IMR-90 (cell line): ENCODE results near the gene C12orf57. TPM values are rescaled to one million over a fixed set of nuclear protein-coding genes. Genes with fewer than 3 reads are reported as not detected.

Experiments
- ATAC-seq: fragments of 200-7000 bp; cut with Tn5 transposase; 2 replicates; pipeline ENCODE4 v1.9.1; 2020; ENCODE audit warnings: low read depth, mild to moderate bottlenecking, moderate library complexity
- BruUV-seq: library from RNA; stranded (reverse); fragments of 400-500 nt; replicated peaks from 2 replicates; lab custom pipeline; 2021; lab: Mats Ljungman, UMichigan
- CTCF ChIA-PET: fragments of 300-600 bp; formaldehyde crosslinking; extraction: SDS; loops from one replicate; lab custom pipeline; 2021; ENCODE audit warnings: antibody characterized with exemption; lab: Yijun Ruan, JAX
- POLR2A ChIA-PET: fragments of 300-600 bp; sonication (Branson Sonifier 250); formaldehyde crosslinking; loops from one replicate; lab custom pipeline; 2022; ENCODE audit warnings: antibody characterized with exemption; ENCODE audit not compliant: unreplicated experiment; lab: Charles Lee
- DNase-seq: peaks from one replicate; pipeline ENCODE4 v3.0.0; 2013
- H2AFZ ChIP-seq: replicated peaks from 2 replicates; pipeline ENCODE3; 2013; ENCODE audit warnings: low read length, mild to moderate bottlenecking; ENCODE audit not compliant: poor library complexity
- H2AK5ac ChIP-seq: 2 replicates; pipeline ENCODE4 v1.6.1; 2013; ENCODE audit warnings: low read depth, low read length, inconsistent platforms
- H2AK9ac ChIP-seq: replicated peaks from 2 replicates; pipeline ENCODE3; 2013; ENCODE audit warnings: mild to moderate bottlenecking, low read depth, low read length, moderate library complexity; ENCODE audit not compliant: poor library complexity
- H2BK120ac ChIP-seq: 2 replicates; pipeline ENCODE4 v1.6.1; 2013; ENCODE audit warnings: low read depth, low read length, inconsistent platforms
- H2BK15ac ChIP-seq: 3 replicates; pipeline ENCODE4 v1.6.1; 2013; ENCODE audit warnings: low read depth, low read length, inconsistent platforms
- H2BK20ac ChIP-seq: 2 replicates; pipeline ENCODE4 v1.6.1; 2013; ENCODE audit warnings: low read depth, mild to moderate bottlenecking, inconsistent platforms, low read length, moderate library complexity
- H2BK5ac ChIP-seq: 2 replicates; pipeline ENCODE4 v1.6.1; 2013; ENCODE audit warnings: mild to moderate bottlenecking, low read depth, low read length, inconsistent platforms; ENCODE audit not compliant: poor library complexity, severe bottlenecking
- H3K14ac ChIP-seq: replicated peaks from 2 replicates; pipeline ENCODE4 v1.6.1; 2013; ENCODE audit warnings: low read depth, low read length, inconsistent platforms
- H3K18ac ChIP-seq: 2 replicates; pipeline ENCODE4 v1.6.1; 2013; ENCODE audit warnings: low read depth, low read length, control low read depth
- H3K23ac ChIP-seq: 2 replicates; pipeline ENCODE4 v1.6.1; 2013; ENCODE audit warnings: low read depth, low read length, inconsistent platforms
- H3K27ac ChIP-seq: 2 replicates; pipeline ENCODE4 v1.5.1; 2013; ENCODE audit warnings: mild to moderate bottlenecking, control low read depth, low read length; ENCODE audit not compliant: insufficient read depth
- H3K27me3 ChIP-seq: 2 replicates; pipeline ENCODE4 v1.6.1; 2013; ENCODE audit warnings: low read length; ENCODE audit not compliant: control insufficient read depth, insufficient read depth
- H3K36me3 ChIP-seq: 2 replicates; pipeline ENCODE4 v1.6.1; 2013; ENCODE audit warnings: low read length, mixed read lengths; ENCODE audit not compliant: control insufficient read depth, insufficient read depth
- H3K4ac ChIP-seq: 2 replicates; pipeline ENCODE4 v1.6.1; 2013; ENCODE audit warnings: low read depth, low read length, inconsistent platforms
- H3K4me1 ChIP-seq: 2 replicates; pipeline ENCODE4 v1.6.1; 2013; ENCODE audit warnings: low read length, mixed read lengths; ENCODE audit not compliant: control insufficient read depth, insufficient read depth
- H3K4me2 ChIP-seq: 2 replicates; pipeline ENCODE4 v1.6.1; 2013; ENCODE audit warnings: low read depth, mild to moderate bottlenecking, control low read depth, low read length, moderate library complexity
- H3K4me3 ChIP-seq: 2 replicates; pipeline ENCODE4 v1.5.1; 2013; ENCODE audit warnings: low read depth, mild to moderate bottlenecking, control low read depth, low read length, moderate library complexity; ENCODE audit not compliant: insufficient read depth
- H3K56ac ChIP-seq: 2 replicates; pipeline ENCODE4 v1.6.1; 2013; ENCODE audit warnings: low read length, inconsistent platforms; ENCODE audit not compliant: insufficient read depth; ENCODE audit errors: extremely low read depth
- H3K79me1 ChIP-seq, 2 experiments: 2 replicates each; pipeline ENCODE4 v1.6.1; 2013; ENCODE audit warnings: low read length in 2 of 2, inconsistent platforms in 1 of 2, low read depth in 1 of 2
- H3K9ac ChIP-seq: 2 replicates; pipeline ENCODE4 v1.6.1; 2013; ENCODE audit warnings: low read depth, low read length, control low read depth
- H3K9me1 ChIP-seq: 2 replicates; pipeline ENCODE4 v1.6.1; 2013; ENCODE audit warnings: low read length, inconsistent platforms; ENCODE audit not compliant: insufficient read depth
- H3K9me3 ChIP-seq: 2 replicates; pipeline ENCODE4 v1.6.1; 2013; ENCODE audit warnings: low read length; ENCODE audit not compliant: control insufficient read depth, insufficient read depth
- H4K20me1 ChIP-seq: 2 replicates; pipeline ENCODE4 v1.6.1; 2013; ENCODE audit warnings: low read length, inconsistent platforms; ENCODE audit not compliant: insufficient read depth
- H4K5ac ChIP-seq: 2 replicates; pipeline ENCODE4 v1.6.1; 2013; ENCODE audit warnings: mild to moderate bottlenecking, low read depth, low read length, control low read depth
- H4K8ac ChIP-seq, 2 experiments: 2 replicates each; pipeline ENCODE4 v1.6.1; 2013; ENCODE audit warnings: low read depth in 2 of 2, low read length in 2 of 2, control low read depth in 1 of 2, inconsistent platforms in 1 of 2
- H4K91ac ChIP-seq: 2 replicates; pipeline ENCODE4 v1.6.1; 2013; ENCODE audit warnings: low read depth, low read length, inconsistent platforms; ENCODE audit not compliant: insufficient read depth
- BHLHE40 ChIP-seq: fragments of 150-350 bp; IDR thresholded peaks from 2 replicates; pipeline ENCODE4 v1.6.1; 2016; ENCODE audit warnings: mild to moderate bottlenecking, low read depth, low read length
- CEBPB ChIP-seq: IDR thresholded peaks from 2 replicates; pipeline ENCODE4 v1.6.1; 2012; ENCODE audit warnings: low read depth, low read length, improper control_type of control experiment
- CHD1 ChIP-seq: IDR thresholded peaks from 2 replicates; pipeline ENCODE4 v1.6.1; 2012; ENCODE audit warnings: low read depth, low read length, improper control_type of control experiment
- MAFK ChIP-seq: IDR thresholded peaks from 2 replicates; pipeline ENCODE4 v1.6.1; 2012; ENCODE audit warnings: low read depth, low read length, improper control_type of control experiment
- NFE2L2 ChIP-seq: fragments of 150-350 bp; IDR thresholded peaks from 2 replicates; pipeline ENCODE4 v1.6.1; 2016; ENCODE audit warnings: low read depth, mild to moderate bottlenecking, low read length
- RCOR1 ChIP-seq: IDR thresholded peaks from 2 replicates; pipeline ENCODE4 v1.6.1; 2012; ENCODE audit warnings: mild to moderate bottlenecking, low read length, improper control_type of control experiment; ENCODE audit not compliant: insufficient replicate concordance
- SMC3 ChIP-seq: fragments of 150-350 bp; IDR thresholded peaks from 2 replicates; pipeline ENCODE4 v1.6.1; 2016; ENCODE audit warnings: low read depth, mild to moderate bottlenecking, antibody characterized with exemption, low read length, moderate library complexity
- whole genome bisulfite sequencing, 2 experiments: methylation state at CpG; one replicate each; pipeline versions ENCODE4 v1.1.5 to v1.1.7; 2013; ENCODE audit warnings: missing lambda C conversion rate in 2 of 2; ENCODE audit not compliant: insufficient read length in 1 of 2; ENCODE audit errors: extremely low coverage in 2 of 2; 5-methylcytosine and 5-hydroxymethylcytosine counted together
- dilution Hi-C: fragments of 300-500 bp; cut with HindIII; formaldehyde crosslinking; loops from one replicate; pipeline ENCODE4 v1.14.3; 2018; ENCODE audit warnings: low sequenced_read_pairs; ENCODE audit not compliant: unreplicated experiment
- in situ Hi-C: fragments of 300-500 bp; cut with MboI; formaldehyde crosslinking; loops from 3 replicates; pipeline ENCODE4 v1.14.3; 2019; ENCODE audit warnings: low sequenced_read_pairs, inconsistent platforms, mixed read lengths
- intact Hi-C: fragments of 100-400 bp; cut with micrococcal nuclease; formaldehyde crosslinking; loops from 2 replicates; pipeline ENCODE4 v1.10.0; 2022
- polyA plus RNA-seq, 3 experiments: library from polyadenylated mRNA; depleted of rRNA; stranded (reverse); fragments of >200 nt; gene quantifications; 2 replicates each; pipeline ENCODE4 v1.2.3, GENCODE V29; 2012; ENCODE audit warnings: low replicate concordance in 1 of 3
- total RNA-seq: library from RNA; depleted of rRNA; stranded (reverse); fragments of >200 nt; gene quantifications from 2 replicates; pipeline ENCODE4 v1.2.3, GENCODE V29; 2012
- TF ChIP-seq, protein P1 (sequence below): conservative IDR thresholded peaks from 2 replicates; pipeline ENCODE4 v1.5.1; 2012; ENCODE audit warnings: mild to moderate bottlenecking, low read depth, low read length, improper control_type of control experiment

Gene C12orf57
- total and polyA plus RNA-seq, 2 of the 4 experiments (the other 2 are of a cell fraction), result 238 to 530 TPM

DNA sequence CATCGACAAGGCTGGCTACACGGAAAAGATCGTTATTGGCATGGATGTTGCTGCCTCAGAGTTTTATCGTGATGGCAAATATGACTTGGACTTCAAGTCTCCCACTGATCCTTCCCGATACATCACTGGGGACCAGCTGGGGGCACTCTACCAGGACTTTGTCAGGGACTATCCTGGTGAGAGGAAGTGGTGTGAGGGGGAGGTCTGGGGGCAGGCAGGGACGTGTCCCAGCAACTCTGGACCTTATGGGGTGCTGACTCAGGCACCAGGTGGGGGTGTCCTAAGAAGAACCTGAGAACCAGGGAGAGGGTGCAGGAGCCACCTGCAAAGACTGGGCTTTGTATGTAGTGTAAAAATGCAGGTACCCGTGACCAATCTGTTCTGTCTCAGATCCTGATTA is 24.2 kb upstream of the C12orf57 start:
- H2BK5ac ChIP-seq, result no peak overlapping the region
- ATAC-seq (no peak), DNase-seq (no peak)
- H3K79me1 ChIP-seq, result peaks cover 36 to 38% of the 10 kb centered on the region in 2 experiments
- no peak overlapping the region for H2AFZ ChIP-seq
- H2BK15ac ChIP-seq, result no peak overlapping the region
- H3K27me3 ChIP-seq, result no peaks in the 10 kb centered on the region
- no peak overlapping the region for H4K5ac ChIP-seq
- H2AK5ac ChIP-seq, result no peak overlapping the region
- in situ Hi-C loops, result no loop called here
- H3K9me1 ChIP-seq, result peaks cover 8% of the 10 kb centered on the region; the same call in 1 of the 2 replicates
- no peak overlapping the region for H2BK20ac ChIP-seq
- intact Hi-C loops, result no loop called here
- no peak overlapping the region for H3K4me2 ChIP-seq
- no peak overlapping the region for H2AK9ac ChIP-seq
- no peak overlapping the region for H4K8ac ChIP-seq
- no peak overlapping the region for H3K9ac ChIP-seq
- 82% methylated on average over 4 of the region's 7 CpGs; no CpG with 5 or more reads in 1 of the 2 experiments for WGBS, 2 experiments
- H3K36me3 ChIP-seq, result peaks cover 53% of the 10 kb centered on the region
- H3K56ac ChIP-seq, result no peak overlapping the region
- no peak overlapping the region for H4K91ac ChIP-seq
- no peak overlapping the region; the same call in 1 of the 2 replicates for H3K23ac ChIP-seq
- H3K9me3 ChIP-seq, result no peaks in the 10 kb centered on the region
- CTCF ChIA-PET, result no interaction called here
- no TSS peak for BruUV-seq
- H2BK120ac ChIP-seq, result no peak overlapping the region
- no peak overlapping the region for H3K14ac ChIP-seq
- POLR2A ChIA-PET, result no interaction called here
- no peak overlapping the region for H3K4ac ChIP-seq
- no peak overlapping the region for H3K27ac ChIP-seq
- H3K4me1 ChIP-seq, result peaks cover 20% of the 10 kb centered on the region
- no peak for TF ChIP-seq CHD1
- TF ChIP-seq NFE2L2, result no peak
- no peak for TF ChIP-seq CEBPB
- TF ChIP-seq, protein P1, sequence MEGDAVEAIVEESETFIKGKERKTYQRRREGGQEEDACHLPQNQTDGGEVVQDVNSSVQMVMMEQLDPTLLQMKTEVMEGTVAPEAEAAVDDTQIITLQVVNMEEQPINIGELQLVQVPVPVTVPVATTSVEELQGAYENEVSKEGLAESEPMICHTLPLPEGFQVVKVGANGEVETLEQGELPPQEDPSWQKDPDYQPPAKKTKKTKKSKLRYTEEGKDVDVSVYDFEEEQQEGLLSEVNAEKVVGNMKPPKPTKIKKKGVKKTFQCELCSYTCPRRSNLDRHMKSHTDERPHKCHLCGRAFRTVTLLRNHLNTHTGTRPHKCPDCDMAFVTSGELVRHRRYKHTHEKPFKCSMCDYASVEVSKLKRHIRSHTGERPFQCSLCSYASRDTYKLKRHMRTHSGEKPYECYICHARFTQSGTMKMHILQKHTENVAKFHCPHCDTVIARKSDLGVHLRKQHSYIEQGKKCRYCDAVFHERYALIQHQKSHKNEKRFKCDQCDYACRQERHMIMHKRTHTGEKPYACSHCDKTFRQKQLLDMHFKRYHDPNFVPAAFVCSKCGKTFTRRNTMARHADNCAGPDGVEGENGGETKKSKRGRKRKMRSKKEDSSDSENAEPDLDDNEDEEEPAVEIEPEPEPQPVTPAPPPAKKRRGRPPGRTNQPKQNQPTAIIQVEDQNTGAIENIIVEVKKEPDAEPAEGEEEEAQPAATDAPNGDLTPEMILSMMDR, result no peak
- no peak for TF ChIP-seq SMC3
- no peak for TF ChIP-seq BHLHE40
- TF ChIP-seq RCOR1, result no peak
- no peak for TF ChIP-seq MAFK
- dilution Hi-C loops, result no loop called here
- H4K20me1 ChIP-seq, result 0 out of 2 replicates have a peak, but pooled peaks cover 6% of the 10 kb centered on the region
- no peak overlapping the region for H3K4me3 ChIP-seq
- H3K18ac ChIP-seq, result no peak overlapping the region
